ENCODE data around the gene COX5A.

The COX5A gene

GRCh38 chr15:74937590-74938371, at the start of gene COX5A:
Gene COX5A (minus strand): TSS chr15:74938073. CDS start chr15:74938014, 59 bp downstream.
- DNase-seq: peak; percentile 49

GRCh38 chr15:74983725-74984231, 45.9 kb upstream of the COX5A start:
- DNase-seq: no peak

- no peak for DNase-seq
Measured at GRCh38 chr15:74982183-74982582, 44.3 kb upstream of the COX5A start.

GRCh38 chr15:74978503-74978902, 40.6 kb upstream of the COX5A start:
- DNase-seq: no peak

GRCh38 chr15:74978077-74978476, 40.2 kb upstream of the COX5A start:
- no peak for DNase-seq

GRCh38 chr15:74977599-74977998, 39.7 kb upstream of the COX5A start:
- DNase-seq: no peak

GRCh38 chr15:74976159-74976558, 38.3 kb upstream of the COX5A start:
- DNase-seq: no peak

- DNase-seq: no peak
Measured at GRCh38 chr15:74967670-74968069, 29.8 kb upstream of the COX5A start.

GRCh38 chr15:74964794-74965193, 26.9 kb upstream of the COX5A start:
- DNase-seq: no peak

GRCh38 chr15:74963213-74963612, 25.3 kb upstream of the COX5A start:
- no peak for DNase-seq

- DNase-seq: no peak
Measured at GRCh38 chr15:74962671-74963070, 24.8 kb upstream of the COX5A start.

- DNase-seq: no peak
Measured at GRCh38 chr15:74962219-74962618, 24.3 kb upstream of the COX5A start.

GRCh38 chr15:74961616-74962015, 23.7 kb upstream of the COX5A start:
- DNase-seq: no peak

GRCh38 chr15:74960995-74961588, 23.2 kb upstream of the COX5A start:
- no peak for DNase-seq

- no peak for DNase-seq
Measured at GRCh38 chr15:74960286-74960685, 22.4 kb upstream of the COX5A start.

- no peak for DNase-seq
Measured at GRCh38 chr15:74959586-74959939, 21.7 kb upstream of the COX5A start.

- no peak for DNase-seq
Measured at GRCh38 chr15:74958908-74959585, 21.2 kb upstream of the COX5A start.

- no peak for DNase-seq
Measured at GRCh38 chr15:74958320-74958907, 20.5 kb upstream of the COX5A start.

- no peak for DNase-seq
Measured at GRCh38 chr15:74957476-74958035, 19.7 kb upstream of the COX5A start.

GRCh38 chr15:74956648-74957475, 19.0 kb upstream of the COX5A start, which contains the start of gene RPP25:
Gene RPP25 (minus strand): TSS chr15:74956772. CDS start chr15:74956583, 189 bp downstream.
- no peak for DNase-seq

- no peak for DNase-seq
Measured at GRCh38 chr15:74955796-74956647, 18.1 kb upstream of the COX5A start.

Measured in cortex of kidney (tissue), 1 donor.